HG03045 (cell line): ENCODE data around the gene LAMC1.

Source experiments
- ATAC-seq: cut with Tn5 transposase; IDR thresholded peaks from one replicate; pipeline ENCODE4 v1.9.1; 2021; ENCODE audit warnings: mild to moderate bottlenecking, moderate library complexity; ENCODE audit not compliant: unreplicated experiment

LAMC1 gene

DNA sequence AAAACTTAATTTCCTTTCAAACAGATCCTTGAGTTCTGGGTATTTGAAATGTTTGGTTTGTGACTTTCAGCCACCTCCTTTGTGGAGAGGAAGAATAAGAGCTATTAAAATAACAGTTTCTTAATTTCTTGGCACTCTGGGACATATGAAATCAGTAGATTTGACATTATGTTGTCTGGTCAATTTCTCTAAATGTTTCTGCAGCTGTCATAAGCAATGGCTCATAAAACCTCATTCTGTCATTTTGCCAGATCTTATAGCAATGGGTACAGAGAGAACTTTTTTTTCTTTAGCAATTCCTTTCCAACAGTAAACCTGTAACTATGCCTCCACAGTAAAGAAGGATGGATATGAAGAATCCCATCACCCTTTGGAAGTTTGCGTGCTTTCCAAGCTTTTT, 52.6 kb downstream of the LAMC1 start:
- no peak for ATAC-seq

- no peak for ATAC-seq
Observed at GRCh38 chr1:183077097-183077496, 53.9 kb downstream of the LAMC1 start.

DNA sequence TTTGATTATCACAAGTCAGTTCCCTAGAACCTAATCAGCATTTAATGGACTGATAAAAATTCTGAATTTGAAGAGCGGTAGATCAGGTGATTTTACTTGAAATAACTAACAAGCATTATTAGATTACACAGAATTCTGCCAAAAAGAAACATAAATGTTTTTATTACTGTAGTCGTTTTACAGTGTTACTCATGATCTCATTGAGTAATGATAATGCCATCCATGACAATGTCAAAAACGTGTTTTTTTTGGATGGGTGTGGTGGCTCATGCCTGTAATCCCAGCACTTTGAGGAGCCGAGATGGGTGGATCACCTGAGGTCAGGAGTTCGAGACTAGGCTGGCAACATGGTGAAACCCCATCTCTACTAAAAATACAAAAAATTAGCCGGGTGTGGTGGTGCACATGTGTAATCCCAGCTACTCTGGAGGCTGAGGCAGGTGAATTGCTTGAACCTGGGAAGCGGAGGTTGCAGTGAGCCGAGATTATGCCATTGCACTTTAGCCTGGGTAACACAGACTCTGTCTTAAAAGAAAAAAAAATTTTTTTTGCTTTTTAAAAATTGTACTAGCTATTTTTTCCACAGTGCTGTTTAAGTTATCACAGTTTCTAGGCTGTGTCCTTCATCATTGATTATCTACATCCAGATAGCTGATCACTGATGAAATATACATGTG, 56.6 kb downstream of the LAMC1 start:
- no peak for ATAC-seq

- ATAC-seq, result no peak
Observed at GRCh38 chr1:183080406-183080805, 57.2 kb downstream of the LAMC1 start.

DNA sequence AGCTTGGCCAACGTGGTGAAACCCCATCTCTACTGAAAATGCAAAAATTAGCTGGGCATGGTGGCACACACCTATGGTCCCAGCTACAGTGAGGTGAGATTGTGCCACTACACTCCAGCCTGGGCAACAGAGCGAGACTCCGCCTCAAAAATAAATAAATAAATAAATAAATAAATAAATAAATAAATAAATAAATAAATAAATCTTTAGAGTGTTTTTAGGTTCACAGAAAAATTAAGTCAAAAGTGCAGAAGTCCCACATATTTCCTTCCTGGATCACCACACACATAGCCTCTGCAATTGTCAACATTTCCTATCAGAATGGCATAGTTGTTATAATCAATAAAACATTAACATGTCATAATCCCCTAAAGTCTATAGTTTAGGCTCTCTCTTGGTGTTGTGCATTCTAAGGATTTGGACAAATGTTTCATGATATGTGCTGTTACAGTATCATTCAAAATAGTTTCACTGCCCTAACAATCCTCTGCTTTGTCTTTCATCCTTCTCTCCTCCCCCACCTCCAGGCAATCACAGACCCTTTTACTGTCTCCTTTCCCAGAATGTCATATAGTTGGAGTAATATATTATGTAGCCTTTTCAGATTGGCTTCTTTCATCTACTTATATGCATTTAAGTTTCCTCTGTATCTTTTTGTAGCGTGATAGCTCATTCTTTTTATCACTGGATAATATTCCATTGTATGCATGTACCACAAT, 58.3 kb downstream of the LAMC1 start:
- no peak for ATAC-seq

DNA sequence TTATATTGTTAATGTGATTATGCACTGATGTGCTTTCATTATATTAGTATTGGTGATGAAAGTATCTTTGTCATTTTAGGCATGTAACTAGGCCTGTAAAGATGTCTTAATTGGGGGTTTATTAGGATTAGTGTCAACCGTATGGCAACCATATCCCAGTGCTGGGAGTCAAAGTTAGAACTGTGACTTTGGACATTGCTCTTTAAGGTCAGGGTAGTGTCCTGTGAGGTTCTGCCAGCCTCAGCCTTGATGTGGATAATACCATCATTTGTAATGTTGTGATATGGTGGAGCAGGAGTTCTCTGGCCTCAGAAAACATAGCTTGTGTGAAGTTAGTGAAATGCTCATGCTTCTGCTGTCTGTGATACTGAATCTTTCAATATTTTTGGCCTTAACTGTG, 59.4 kb downstream of the LAMC1 start:
- ATAC-seq, result no peak

GRCh38 chr1:183087001-183087400, 63.8 kb downstream of the LAMC1 start:
- no peak for ATAC-seq

GRCh38 chr1:183089025-183089639, 65.9 kb downstream of the LAMC1 start:
- ATAC-seq, result no peak

DNA sequence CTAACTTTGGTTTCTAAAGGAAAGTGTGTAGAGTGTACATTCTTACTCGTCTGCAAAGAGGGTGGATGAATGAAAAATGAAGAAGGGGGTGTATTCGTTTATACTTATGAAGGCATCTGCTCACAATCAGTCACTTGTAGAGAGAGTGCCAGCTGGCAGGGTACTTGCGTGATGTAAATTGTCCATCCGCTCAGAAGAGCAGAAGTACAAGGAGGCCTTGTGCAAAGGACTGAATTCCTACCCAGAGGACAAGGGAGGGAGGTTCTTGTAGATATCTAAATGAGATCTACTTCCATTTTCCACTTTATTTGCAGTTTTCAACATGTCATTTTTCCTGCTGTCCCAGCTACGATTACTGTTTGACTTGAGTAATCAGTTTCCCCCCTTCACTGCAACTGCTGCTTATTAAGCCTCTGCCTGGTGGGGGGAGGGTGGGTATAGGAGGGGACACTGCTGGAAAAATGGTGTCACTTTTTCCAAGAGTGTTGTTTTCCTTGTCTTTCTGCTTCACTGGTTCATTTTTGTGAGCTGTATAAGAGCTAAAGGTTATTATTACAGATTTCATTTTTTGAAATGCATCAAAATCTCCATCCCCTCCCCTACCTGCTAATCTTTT, 67.3 kb downstream of the LAMC1 start:
- no peak for ATAC-seq

DNA sequence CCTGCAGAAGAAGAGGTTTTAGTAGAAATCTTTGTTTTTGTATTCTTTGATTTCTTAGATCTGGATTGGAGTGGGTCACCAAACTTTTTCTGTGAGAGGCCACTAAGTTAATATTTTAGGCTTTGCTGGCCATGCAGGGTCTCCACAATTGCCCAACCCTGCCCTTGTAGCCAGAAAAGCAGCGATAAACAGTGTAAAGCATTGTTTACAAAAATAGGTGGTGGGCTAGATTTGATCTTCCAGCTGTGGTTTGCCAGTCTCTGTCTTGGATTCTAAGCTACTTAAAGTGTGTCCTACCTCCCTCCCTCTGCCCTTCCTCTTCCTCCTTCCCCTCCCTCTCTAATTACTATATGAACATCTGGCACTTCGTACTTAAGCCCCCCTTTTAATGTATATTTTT, 68.0 kb downstream of the LAMC1 start:
- no peak for ATAC-seq

- no peak for ATAC-seq
Observed at GRCh38 chr1:183092350-183092749, 69.1 kb downstream of the LAMC1 start.

GRCh38 chr1:183093066-183093668, 69.9 kb downstream of the LAMC1 start:
- ATAC-seq, result no peak

DNA sequence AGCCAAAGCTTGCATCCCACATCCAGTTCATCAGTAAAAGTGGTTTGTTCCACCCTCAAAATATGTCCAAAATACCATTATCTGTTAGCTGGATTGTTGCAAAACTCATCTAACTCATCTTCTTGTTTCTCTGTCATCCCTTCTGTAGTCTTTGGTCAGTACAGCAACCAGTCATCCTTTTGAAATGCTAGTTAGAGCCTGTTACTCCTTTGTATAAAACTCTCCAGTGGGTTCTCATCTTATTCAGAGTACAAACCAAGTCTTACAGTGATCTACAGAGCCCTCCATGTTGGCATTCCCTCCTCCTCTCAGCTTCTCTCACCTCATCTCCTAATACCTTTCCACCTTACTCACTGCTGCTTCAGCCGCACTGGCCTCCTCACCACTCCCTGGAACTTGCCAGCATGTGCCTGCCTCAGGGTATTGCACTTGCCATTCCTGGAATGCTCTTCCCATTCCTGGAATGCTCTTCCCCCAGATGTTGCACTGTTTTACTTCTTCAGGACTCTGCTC, 70.6 kb downstream of the LAMC1 start:
- no peak for ATAC-seq

GRCh38 chr1:183094351-183094750, 71.1 kb downstream of the LAMC1 start:
- ATAC-seq, result no peak

DNA sequence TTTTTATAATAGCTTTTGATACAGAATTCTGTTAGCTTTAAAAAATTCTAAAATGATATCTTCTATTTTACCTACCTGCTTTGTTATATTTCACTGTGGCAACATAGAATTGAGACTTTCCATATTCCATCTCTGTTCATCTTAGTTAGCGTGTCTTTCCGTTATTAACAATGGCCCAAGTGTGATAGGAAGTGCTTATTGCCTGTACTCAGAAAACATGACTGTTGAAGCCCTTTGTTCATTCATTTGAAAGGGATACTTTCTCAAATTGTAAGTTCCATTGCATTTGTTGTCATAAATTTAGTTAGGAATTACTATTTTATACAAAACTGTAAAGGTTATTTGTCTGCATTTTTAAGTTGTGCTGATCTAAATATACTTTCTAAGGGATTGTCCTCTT, 73.1 kb downstream of the LAMC1 start:
- ATAC-seq, result no peak

DNA sequence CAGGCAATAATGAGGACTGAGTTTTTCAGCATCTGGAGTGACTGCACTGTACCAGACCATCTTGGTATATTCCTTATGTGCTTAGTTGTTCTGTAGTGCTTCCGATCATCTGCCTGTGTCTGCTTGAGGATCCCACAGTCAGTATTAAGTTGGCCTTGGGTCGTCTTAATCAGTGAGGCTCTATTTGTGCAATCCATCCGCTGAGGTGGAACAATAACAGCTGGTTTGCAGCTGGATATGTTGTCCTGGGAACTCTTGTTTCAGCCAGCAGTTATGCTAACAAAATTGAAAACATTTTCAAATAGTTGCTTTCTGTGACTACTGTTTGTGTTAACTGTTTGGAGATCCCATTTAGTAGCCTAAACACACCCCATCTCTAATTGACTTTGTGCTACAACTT, 73.7 kb downstream of the LAMC1 start:
- ATAC-seq, result no peak

DNA sequence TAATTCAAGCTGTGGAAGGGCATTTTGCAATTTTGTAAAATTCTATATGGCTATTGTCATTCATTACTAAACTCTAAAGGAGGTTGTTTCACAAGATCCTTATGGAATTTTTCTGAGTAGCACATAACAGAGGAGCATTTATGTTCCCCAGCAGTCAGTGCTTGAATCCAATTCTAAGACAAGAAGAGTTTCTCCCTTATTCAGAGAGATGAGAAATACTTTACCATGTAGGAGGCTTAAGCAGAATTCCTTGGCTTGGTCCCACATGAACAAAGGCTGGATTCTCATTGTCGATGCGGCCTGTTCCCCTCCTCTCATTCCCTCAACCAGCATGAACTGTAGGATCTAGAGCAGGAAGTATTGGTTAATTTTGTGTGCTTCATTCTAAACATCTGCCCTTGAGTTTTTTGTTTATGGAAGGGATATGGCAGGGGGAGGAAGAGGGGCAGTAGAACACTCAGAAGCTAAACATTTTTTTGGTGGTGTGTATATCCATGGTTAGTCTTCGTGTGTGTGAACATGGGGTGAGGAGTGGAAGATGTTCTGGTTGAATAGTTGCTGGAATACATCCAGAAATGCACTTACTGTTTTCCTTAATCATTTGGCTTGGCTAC, 74.3 kb downstream of the LAMC1 start:
- ATAC-seq, result no peak

- ATAC-seq, result no peak
Observed at GRCh38 chr1:183098317-183098716, 75.1 kb downstream of the LAMC1 start.

DNA sequence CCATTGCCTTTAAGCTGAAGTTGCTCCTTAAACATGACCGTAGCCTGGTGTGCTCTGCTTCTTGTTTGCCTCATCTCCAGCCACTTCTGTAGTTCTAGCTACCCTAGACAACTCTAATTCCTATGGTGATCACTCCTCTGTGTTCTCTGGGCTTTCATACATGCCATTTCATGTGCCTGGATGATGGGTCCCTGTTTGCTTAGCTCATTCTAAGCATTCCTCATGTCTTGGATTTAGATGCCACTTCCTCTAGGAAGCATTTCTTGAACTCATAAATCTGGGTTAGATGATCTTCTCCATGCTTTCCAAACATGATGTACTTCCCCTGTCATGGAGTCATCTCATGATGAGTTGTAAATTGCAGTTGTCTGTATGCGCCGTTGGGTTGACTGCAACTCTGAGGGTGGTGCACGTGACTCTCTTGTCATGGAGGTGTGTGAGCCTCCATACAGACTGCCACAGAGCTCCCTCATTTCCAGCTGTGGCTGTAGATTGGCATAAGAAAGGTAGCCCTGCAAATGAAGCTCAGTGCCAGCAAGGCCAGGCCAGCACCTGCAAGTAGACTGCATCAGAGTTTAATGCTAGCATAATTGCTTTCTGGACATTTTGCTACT, 77.2 kb downstream of the LAMC1 start:
- ATAC-seq, result no peak

DNA sequence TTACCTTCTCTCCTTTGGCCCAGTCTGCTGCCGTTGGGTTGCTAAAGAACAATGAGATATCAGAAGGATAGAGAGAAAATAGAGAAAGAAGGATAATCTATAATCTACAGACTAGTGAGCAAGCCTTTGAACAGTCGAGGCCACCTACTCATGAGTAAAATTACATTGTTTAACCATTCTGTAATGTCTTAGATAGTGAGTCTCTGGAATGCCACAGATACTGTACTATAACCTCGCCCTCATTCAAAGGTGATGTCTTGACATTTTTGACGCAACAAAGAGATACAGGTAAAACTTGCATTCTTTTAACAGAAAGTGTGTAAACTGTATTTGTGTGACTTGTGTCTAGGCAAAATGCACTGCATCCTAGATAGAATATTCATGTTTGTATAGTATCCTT, 77.9 kb downstream of the LAMC1 start:
- ATAC-seq, result no peak
